ENCODE data around the gene DAAM1. TPM values are rescaled to one million over a fixed set of nuclear protein-coding genes. Genes with fewer than 3 reads are reported as not detected.

Gene DAAM1
- total and polyA plus RNA-seq, 4 donors: 10.4 to 93.3 (median 60.8) TPM

DNA sequence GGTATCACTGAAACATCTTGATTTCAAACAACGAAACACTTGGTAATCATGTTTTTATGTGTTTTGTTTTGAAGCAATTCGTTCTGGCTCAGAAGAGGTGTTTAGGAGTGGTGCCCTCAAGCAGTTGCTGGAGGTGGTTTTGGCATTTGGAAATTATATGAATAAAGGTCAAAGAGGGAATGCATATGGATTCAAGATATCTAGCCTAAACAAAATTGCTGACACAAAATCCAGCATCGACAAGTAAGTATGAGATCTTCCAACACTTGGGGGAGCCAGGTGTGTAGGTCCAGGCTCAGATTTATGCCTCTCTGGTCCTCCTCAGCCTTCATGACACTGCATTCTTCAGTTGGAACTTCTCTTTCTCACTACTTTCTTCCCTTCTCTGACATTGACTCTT lies 166.6 kb downstream of the DAAM1 start:
- intact Hi-C loops (cut with DNase I): no loop called here
- no peak overlapping the region for H3K4me3 ChIP-seq (ENCODE audit: low read length in 2 of 2)
- no peak overlapping the region for H3K27ac ChIP-seq (ENCODE audit: low read depth in 1 of 2, low read length in 2 of 2)
- peaks cover 5 to 11% of the 10 kb centered on the region in 2 donors for H3K36me3 ChIP-seq (ENCODE audit: control insufficient read depth in 1 of 2, insufficient read depth in 2 of 2, low read length in 1 of 2)
- WGBS, 2 donors: 88 to 91% methylated on average over 3 of the region's 3 CpGs
- ATAC-seq (ENCODE audit: low FRiP score): no peak
- DNase-seq: no peak
- no peaks in the 10 kb centered on the region for H3K27me3 ChIP-seq (ENCODE audit: control insufficient read depth in 1 of 2, insufficient read depth in 2 of 2, low read length in 1 of 2)
- peaks cover 3 to 6% of the 10 kb centered on the region in 2 donors for H3K4me1 ChIP-seq (ENCODE audit: control insufficient read depth in 1 of 2, insufficient read depth in 2 of 2, low read length in 2 of 2)
- no peaks in the 10 kb centered on the region for H3K9me3 ChIP-seq (ENCODE audit: control insufficient read depth, low read length)

- no peaks in the 10 kb centered on the region for H3K27me3 ChIP-seq (ENCODE audit: control insufficient read depth in 1 of 2, insufficient read depth in 2 of 2, low read length in 1 of 2)
- peaks cover 4 to 6% of the 10 kb centered on the region in 2 donors for H3K4me1 ChIP-seq (ENCODE audit: control insufficient read depth in 1 of 2, insufficient read depth in 2 of 2, low read length in 2 of 2)
- no peaks in the 10 kb centered on the region for H3K9me3 ChIP-seq (ENCODE audit: control insufficient read depth, low read length)
- no peak overlapping the region for H3K27ac ChIP-seq (ENCODE audit: low read depth in 1 of 2, low read length in 2 of 2)
- H3K4me3 ChIP-seq (ENCODE audit: low read length in 2 of 2): no peak overlapping the region
- DNase-seq: no peak
- ATAC-seq (ENCODE audit: low FRiP score): no peak
- intact Hi-C loops (cut with DNase I): no loop called here
- 53 to 56% methylated on average over 2 of the region's 2 CpGs for WGBS, 2 donors
- H3K36me3 ChIP-seq (ENCODE audit: control insufficient read depth in 1 of 2, insufficient read depth in 2 of 2, low read length in 1 of 2): peaks cover 5 to 11% of the 10 kb centered on the region in 2 donors
Observed at GRCh38 chr14:59356312-59356711, 167.8 kb downstream of the DAAM1 start.

GRCh38 chr14:59356767-59357166 lies 168.3 kb downstream of the DAAM1 start:
- Histone ChIP-seq H3K4me3 (ENCODE audit: low read length in 2 of 2) (no peak overlapping the region), H3K27me3 (ENCODE audit: control insufficient read depth in 1 of 2, insufficient read depth in 2 of 2, low read length in 1 of 2) (no peaks in the 10 kb centered on the region), H3K4me1 (ENCODE audit: control insufficient read depth in 1 of 2, insufficient read depth in 2 of 2, low read length in 2 of 2) (peaks cover 4 to 6% of the 10 kb centered on the region in 2 donors), H3K27ac (ENCODE audit: low read depth in 1 of 2, low read length in 2 of 2) (no peak overlapping the region), H3K36me3 (ENCODE audit: control insufficient read depth in 1 of 2, insufficient read depth in 2 of 2, low read length in 1 of 2) (peaks cover 5 to 11% of the 10 kb centered on the region in 2 donors), H3K9me3 (ENCODE audit: control insufficient read depth, low read length) (no peaks in the 10 kb centered on the region)
- intact Hi-C loops (cut with DNase I): no loop called here
- DNase-seq (no peak), ATAC-seq (ENCODE audit: low FRiP score) (no peak)
- 82 to 83% methylated on average over 3 of the region's 3 CpGs for WGBS, 2 donors

DNA sequence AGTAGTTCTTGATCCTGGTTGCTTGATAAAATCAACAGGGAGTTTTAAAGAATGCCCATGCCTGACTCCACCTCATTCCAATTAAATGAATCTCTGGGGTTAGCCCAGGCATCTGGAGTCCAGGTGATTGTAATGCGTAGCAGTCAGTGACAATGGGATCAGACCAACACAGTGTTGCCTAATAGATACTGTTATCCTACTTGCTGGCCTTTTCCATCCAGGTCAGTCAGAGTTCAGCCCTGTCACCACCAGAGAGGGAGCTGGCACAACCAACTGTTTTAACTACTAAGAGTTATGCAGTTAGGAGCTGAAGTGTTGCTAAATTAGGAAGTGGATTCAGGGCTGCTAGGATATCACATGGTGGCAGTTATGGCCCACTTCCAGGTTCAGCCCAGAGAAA lies 169.6 kb downstream of the DAAM1 start:
- Histone ChIP-seq H3K27ac (ENCODE audit: low read depth in 1 of 2, low read length in 2 of 2) (peak overlapping the region in 1 of 2 donors; percentile 47), H3K27me3 (ENCODE audit: control insufficient read depth in 1 of 2, insufficient read depth in 2 of 2, low read length in 1 of 2) (no peaks in the 10 kb centered on the region), H3K4me3 (ENCODE audit: low read length in 2 of 2) (no peak overlapping the region), H3K9me3 (ENCODE audit: control insufficient read depth, low read length) (no peaks in the 10 kb centered on the region), H3K36me3 (ENCODE audit: control insufficient read depth in 1 of 2, insufficient read depth in 2 of 2, low read length in 1 of 2) (peaks cover 2 to 9% of the 10 kb centered on the region in 2 donors), H3K4me1 (ENCODE audit: control insufficient read depth in 1 of 2, insufficient read depth in 2 of 2, low read length in 2 of 2) (peaks cover 4 to 8% of the 10 kb centered on the region in 2 donors)
- ATAC-seq (ENCODE audit: low FRiP score) (peak; percentile 75), DNase-seq (peak in 1 of 2 donors; percentile 64)
- 3 to 14% methylated on average over 1 of the region's 1 CpG for WGBS, 2 donors
- intact Hi-C loops (cut with DNase I): no loop called here

GRCh38 chr14:59358784-59359183 lies 170.3 kb downstream of the DAAM1 start:
- peaks cover 2 to 7% of the 10 kb centered on the region in 2 donors for H3K36me3 ChIP-seq (ENCODE audit: control insufficient read depth in 1 of 2, insufficient read depth in 2 of 2, low read length in 1 of 2)
- H3K9me3 ChIP-seq (ENCODE audit: control insufficient read depth, low read length): no peaks in the 10 kb centered on the region
- no peaks in the 10 kb centered on the region for H3K27me3 ChIP-seq (ENCODE audit: control insufficient read depth in 1 of 2, insufficient read depth in 2 of 2, low read length in 1 of 2)
- H3K4me3 ChIP-seq (ENCODE audit: low read length in 2 of 2): no peak overlapping the region
- DNase-seq: no peak
- 83 to 92% methylated on average over 1 of the region's 1 CpG for WGBS, 2 donors
- H3K4me1 ChIP-seq (ENCODE audit: control insufficient read depth in 1 of 2, insufficient read depth in 2 of 2, low read length in 2 of 2): peaks cover 4 to 14% of the 10 kb centered on the region in 2 donors
- no peak overlapping the region for H3K27ac ChIP-seq (ENCODE audit: low read depth in 1 of 2, low read length in 2 of 2)
- no peak for ATAC-seq (ENCODE audit: low FRiP score)
- intact Hi-C loops (cut with DNase I): no loop called here

DNA sequence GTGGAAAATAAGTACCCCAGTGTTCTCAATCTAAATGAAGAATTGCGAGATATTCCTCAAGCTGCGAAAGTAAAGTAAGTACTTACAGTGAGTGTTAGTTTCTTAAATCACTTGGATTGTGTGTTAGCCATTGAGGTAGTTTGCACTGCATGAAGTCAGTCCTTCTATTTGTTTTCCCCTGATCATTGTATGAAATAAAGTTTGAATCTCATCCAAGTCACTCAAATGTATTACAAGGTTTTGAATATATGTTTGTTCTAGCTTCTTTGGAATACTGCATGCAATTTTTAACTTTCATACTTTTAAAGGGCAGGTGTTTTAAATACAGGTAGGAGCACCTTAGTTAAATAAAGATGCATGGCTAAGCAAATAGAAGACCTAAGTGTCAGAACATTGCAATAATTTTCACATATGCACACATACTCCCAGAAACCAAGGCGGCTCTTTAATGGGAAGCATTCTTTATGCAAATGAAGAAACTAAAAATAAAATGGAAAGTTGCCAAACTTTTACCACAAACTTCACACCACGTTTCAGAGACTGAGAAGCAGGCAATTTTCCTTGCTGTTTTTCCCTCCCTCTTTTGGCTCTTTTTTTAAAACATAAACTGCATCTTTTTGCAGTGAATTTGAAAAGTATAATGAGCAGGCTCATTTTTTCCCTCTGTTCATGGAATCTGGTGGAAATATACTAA lies 171.1 kb downstream of the DAAM1 start:
- Histone ChIP-seq H3K4me1 (ENCODE audit: control insufficient read depth in 1 of 2, insufficient read depth in 2 of 2, low read length in 2 of 2) (peaks cover 4 to 14% of the 10 kb centered on the region in 2 donors), H3K9me3 (ENCODE audit: control insufficient read depth, low read length) (no peaks in the 10 kb centered on the region), H3K4me3 (ENCODE audit: low read length in 2 of 2) (no peak overlapping the region), H3K27me3 (ENCODE audit: control insufficient read depth in 1 of 2, insufficient read depth in 2 of 2, low read length in 1 of 2) (no peaks in the 10 kb centered on the region), H3K27ac (ENCODE audit: low read depth in 1 of 2, low read length in 2 of 2) (no peak overlapping the region), H3K36me3 (ENCODE audit: control insufficient read depth in 1 of 2, insufficient read depth in 2 of 2, low read length in 1 of 2) (peaks cover 1 to 7% of the 10 kb centered on the region in 2 donors)
- DNase-seq: no peak
- intact Hi-C loops (cut with DNase I): loop anchor here (5.0 kb wide), 2 partner anchors 63 to 68 kb away; no protein-coding TSS in a partner anchor
- ATAC-seq (ENCODE audit: low FRiP score): no peak
- WGBS, 2 donors: 49 to 52% methylated on average over 4 of the region's 4 CpGs

DNA sequence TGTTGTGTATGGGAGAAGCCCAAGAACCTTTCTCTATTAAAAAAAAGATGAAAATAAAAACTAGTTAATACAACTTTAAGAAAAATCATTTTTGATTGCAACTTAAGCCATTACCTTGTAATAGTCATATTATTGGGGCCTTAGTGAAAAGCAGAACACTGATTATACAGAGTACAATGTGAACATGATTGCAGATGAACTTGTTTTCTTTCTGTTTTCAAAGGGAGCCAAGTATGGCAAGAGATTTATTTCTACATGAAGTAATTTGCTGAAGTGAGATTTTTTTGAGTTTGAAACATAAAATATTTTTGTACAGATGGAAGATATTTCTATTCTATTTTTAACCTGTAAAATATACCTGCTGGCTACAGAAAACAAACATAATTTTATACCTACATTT lies 171.8 kb downstream of the DAAM1 start:
- peaks cover 4 to 14% of the 10 kb centered on the region in 2 donors for H3K4me1 ChIP-seq (ENCODE audit: control insufficient read depth in 1 of 2, insufficient read depth in 2 of 2, low read length in 2 of 2)
- peaks cover 0 to 5% of the 10 kb centered on the region in 2 donors for H3K36me3 ChIP-seq (ENCODE audit: control insufficient read depth in 1 of 2, insufficient read depth in 2 of 2, low read length in 1 of 2)
- no peaks in the 10 kb centered on the region for H3K27me3 ChIP-seq (ENCODE audit: control insufficient read depth in 1 of 2, insufficient read depth in 2 of 2, low read length in 1 of 2)
- ATAC-seq (ENCODE audit: low FRiP score) (no peak), DNase-seq (no peak)
- no peak overlapping the region for H3K27ac ChIP-seq (ENCODE audit: low read depth in 1 of 2, low read length in 2 of 2)
- no peak overlapping the region for H3K4me3 ChIP-seq (ENCODE audit: low read length in 2 of 2)
- no peaks in the 10 kb centered on the region for H3K9me3 ChIP-seq (ENCODE audit: control insufficient read depth, low read length)
- intact Hi-C loops (cut with DNase I): loop anchor here (5.0 kb wide), 2 partner anchors 62 to 67 kb away; no protein-coding TSS in a partner anchor

DNA sequence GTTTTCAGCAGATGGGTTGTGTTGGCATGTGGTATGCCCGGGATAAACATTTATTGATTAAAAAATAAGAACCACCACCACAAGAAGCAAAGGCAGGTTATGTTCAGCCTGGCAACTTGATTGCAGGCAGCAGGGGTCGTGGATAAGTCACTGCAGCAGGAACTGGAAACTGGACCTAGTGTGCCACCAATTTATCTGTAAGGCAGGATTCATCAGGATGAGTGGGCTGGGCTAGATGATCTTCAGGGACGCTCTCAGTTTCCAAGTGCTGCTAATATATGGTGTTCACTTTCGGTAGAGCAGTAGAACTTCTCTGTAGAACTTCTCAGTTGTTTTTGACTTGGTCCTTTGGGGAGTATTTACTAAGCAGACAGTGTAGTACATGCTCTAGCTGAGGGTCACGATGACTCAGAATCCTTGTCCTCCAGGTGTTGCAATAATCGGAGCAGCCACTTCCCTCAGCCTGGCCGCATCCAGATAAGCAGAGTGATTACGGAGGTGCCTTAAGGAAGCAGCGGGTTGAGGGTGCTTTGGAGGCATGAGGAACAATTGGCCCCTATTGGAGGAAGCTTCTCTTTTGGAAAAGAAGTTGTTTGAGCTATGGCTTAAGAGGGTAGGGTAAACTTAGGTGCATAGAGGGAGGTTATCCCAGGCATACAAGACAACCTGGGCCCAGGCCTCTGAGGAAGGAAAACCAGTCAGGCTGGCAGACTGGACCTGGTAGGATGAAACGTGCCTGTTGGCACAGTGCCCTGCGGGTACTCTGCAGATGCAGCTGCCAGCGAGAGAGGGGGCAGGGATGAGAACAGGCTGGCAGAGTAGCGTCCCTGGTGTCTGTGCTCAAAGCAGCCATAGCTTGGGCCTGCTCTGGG lies 172.7 kb downstream of the DAAM1 start:
- H3K27me3 ChIP-seq (ENCODE audit: control insufficient read depth in 1 of 2, insufficient read depth in 2 of 2, low read length in 1 of 2): no peaks in the 10 kb centered on the region
- 66 to 67% methylated on average over 13 of the region's 13 CpGs for WGBS, 2 donors
- peaks cover 4 to 14% of the 10 kb centered on the region in 2 donors for H3K4me1 ChIP-seq (ENCODE audit: control insufficient read depth in 1 of 2, insufficient read depth in 2 of 2, low read length in 2 of 2)
- no peaks in the 10 kb centered on the region for H3K9me3 ChIP-seq (ENCODE audit: control insufficient read depth, low read length)
- peaks cover 0 to 4% of the 10 kb centered on the region in 2 donors for H3K36me3 ChIP-seq (ENCODE audit: control insufficient read depth in 1 of 2, insufficient read depth in 2 of 2, low read length in 1 of 2)
- DNase-seq (peak in 1 of 2 donors; percentile 78), ATAC-seq (ENCODE audit: low FRiP score) (peak; percentile 24)
- H3K27ac ChIP-seq (ENCODE audit: low read depth in 1 of 2, low read length in 2 of 2): peak overlapping the region; percentile 7 to 20
- intact Hi-C loops (cut with DNase I): loop anchor here (5.0 kb wide), 2 partner anchors 61 to 66 kb away; no protein-coding TSS in a partner anchor
- H3K4me3 ChIP-seq (ENCODE audit: low read length in 2 of 2): no peak overlapping the region
